Adrenal gland (tissue), 12 donors: Measurements from ENCODE around the gene PCBD2. TPM values are rescaled to one million over a fixed set of nuclear protein-coding genes. Genes with fewer than 3 reads are reported as not detected.
"Not testable (repeated sequence)": the region's sequence is repeated elsewhere in the genome, so short reads cannot be mapped to it uniquely, and the experiment has no call there.

ENCODE experiments used
- DNase-seq, 7 donors: peaks; one replicate each; pipeline ENCODE4 v3.0.0-alpha.2; 2019 to 2020
- H3K27ac ChIP-seq, 5 donors: fragments of 200-600 bp; sonication (generic) in 4 of 5; 1 replicate in 3 of 5; 2 replicates in 2 of 5; pipeline versions ENCODE4 v1.5.1 to v1.8.0; 2016 to 2020; ENCODE audit warnings: mild to moderate bottlenecking in 1 of 5
- H3K27me3 ChIP-seq: fragments of 200-600 bp; 2 replicates; pipeline ENCODE4 v1.8.0; 2021
- H3K36me3 ChIP-seq, 2 donors: fragments of 200-600 bp; replicated peaks in 1 of 2; 1 replicate in 1 of 2; 2 replicates in 1 of 2; pipeline versions ENCODE4 v1.5.1 to v1.8.0; 2018 to 2022
- H3K4me1 ChIP-seq, 2 donors: fragments of 200-600 bp; replicated peaks in 1 of 2; 1 replicate in 1 of 2; 2 replicates in 1 of 2; pipeline versions ENCODE4 v1.5.1 to v1.8.0; 2018 to 2021
- H3K4me3 ChIP-seq, 4 donors: fragments of 200-600 bp; sonication (generic) in 3 of 4; one replicate each; pipeline ENCODE4 v1.5.1; 2016 to 2018
- H3K9me3 ChIP-seq, 3 donors: fragments of 200-600 bp; sonication (generic) in 1 of 3; replicated peaks in 1 of 3; 1 replicate in 2 of 3; 2 replicates in 1 of 3; pipeline versions ENCODE4 v1.5.1 to v1.8.0; 2016 to 2021
- POLR2A ChIP-seq, 2 donors: fragments of 450-650 bp; IDR thresholded peaks; one replicate each; pipeline ENCODE4 v1.6.1; 2017; ENCODE audit warnings: antibody characterized with exemption in 2 of 2, mild to moderate bottlenecking in 2 of 2, moderate library complexity in 1 of 2
- WGBS, 4 donors: extraction: QIAGEN DNeasy Blood & Tissue Kit in 2 of 4; methylation state at CpG; one replicate each; pipeline versions ENCODE4 v1.1.5 to v1.1.7; 2013 to 2017; 5-methylcytosine and 5-hydroxymethylcytosine counted together
- intact Hi-C, 2 donors: fragments of 100-400 bp; cut with DNase I; formaldehyde crosslinking; loops; one replicate each; pipeline versions ENCODE4 v1.14.1 to v1.15.0; 2022 to 2023
- polyA plus RNA-seq, 3 donors: library from polyadenylated mRNA; stranded (reverse); fragments of 200-250 nt in 2 of 3; fragments of 350-450 nt in 1 of 3; fragmentation: Illumina TruSeq in 1 of 3; extraction: RNeasy Lipid Tissue Mini Kit (QIAGEN cat#74804) in 1 of 3; gene quantifications; one replicate each; pipeline ENCODE4 v1.2.3, GENCODE V29; 2013 to 2014
- total RNA-seq, 9 donors: library from RNA; depleted of rRNA in 4 of 9; stranded (reverse); fragments of >200 nt in 4 of 9; fragments of 120-200 nt in 1 of 9; fragmentation: NEBNext Ultra II Directional in 1 of 9; extraction: Animal tissue kit (Norgen Biotek cat#: 25700) in 1 of 9; gene quantifications; one replicate each; pipeline versions ENCODE4 v1.1.0 to v1.2.4, GENCODE V29; 2013 to 2023
- TF ChIP-seq, protein P1 (sequence below), 6 experiments: fragments of 450-650 bp in 4 of 6; fragments of 200-600 bp in 2 of 6; sonication (generic) in 1 of 6; IDR thresholded peaks; 1 replicate in 5 of 6; 2 replicates in 1 of 6; pipeline versions ENCODE4 v1.5.1 to v1.8.0; 2016 to 2021; ENCODE audit warnings: antibody characterized with exemption in 6 of 6, mild to moderate bottlenecking in 2 of 6, moderate library complexity in 1 of 6
- donor health status: healthy with polysubstance abuse.
- donor health status: Bipolar disorder and iron deficiency.
- donor health status: DM: yes; HTN: yes; CAD: no.
- donor health status: DM: no; HTN: no; CAD: no.
- donor health status: DM: no; HTN: no; CAD: no.
- donor health status: DM: yes; HTN: yes; CAD: no.

Gene PCBD2
- total and polyA plus RNA-seq, 12 donors, result 3.9 to 19.5 (median 12.7) TPM

DNA sequence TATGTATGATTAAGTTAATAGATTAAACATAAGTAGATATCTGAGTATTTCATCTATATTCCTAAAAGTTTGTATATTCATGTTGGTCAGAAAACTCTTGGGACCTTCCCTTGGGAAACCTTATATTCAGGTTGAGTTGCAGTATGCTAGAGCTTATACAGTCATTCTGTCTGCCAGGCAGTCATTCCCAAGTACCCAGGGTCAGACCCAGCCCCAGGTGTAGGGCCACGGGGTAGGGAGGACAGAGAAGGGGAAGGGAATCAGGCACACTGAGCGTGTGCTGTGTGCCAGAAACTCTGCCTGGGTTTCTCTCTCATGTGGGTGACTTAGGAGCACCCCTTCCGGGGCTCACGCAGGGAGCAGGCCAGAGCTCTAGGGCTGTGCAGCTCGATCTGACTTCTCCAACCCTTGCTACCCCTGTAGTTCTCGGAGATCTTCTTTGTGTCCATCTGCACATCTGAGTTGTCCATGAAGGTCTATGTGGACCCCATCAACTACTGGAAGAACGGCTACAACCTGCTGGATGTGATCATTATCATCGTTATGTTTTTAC lies 91.0 kb downstream of the PCBD2 start:
- Histone ChIP-seq H3K4me1 (no peaks in the 10 kb centered on the region), H3K27ac (no peak overlapping the region), H3K36me3 (no peaks in the 10 kb centered on the region), H3K4me3 (no peak overlapping the region), H3K27me3 (no peaks in the 10 kb centered on the region), H3K9me3 (no peaks in the 10 kb centered on the region)
- no peak for DNase-seq
- TF ChIP-seq POLR2A (IDR thresholded peaks at IDR 0.05), result no peak
- TF ChIP-seq, protein P1, sequence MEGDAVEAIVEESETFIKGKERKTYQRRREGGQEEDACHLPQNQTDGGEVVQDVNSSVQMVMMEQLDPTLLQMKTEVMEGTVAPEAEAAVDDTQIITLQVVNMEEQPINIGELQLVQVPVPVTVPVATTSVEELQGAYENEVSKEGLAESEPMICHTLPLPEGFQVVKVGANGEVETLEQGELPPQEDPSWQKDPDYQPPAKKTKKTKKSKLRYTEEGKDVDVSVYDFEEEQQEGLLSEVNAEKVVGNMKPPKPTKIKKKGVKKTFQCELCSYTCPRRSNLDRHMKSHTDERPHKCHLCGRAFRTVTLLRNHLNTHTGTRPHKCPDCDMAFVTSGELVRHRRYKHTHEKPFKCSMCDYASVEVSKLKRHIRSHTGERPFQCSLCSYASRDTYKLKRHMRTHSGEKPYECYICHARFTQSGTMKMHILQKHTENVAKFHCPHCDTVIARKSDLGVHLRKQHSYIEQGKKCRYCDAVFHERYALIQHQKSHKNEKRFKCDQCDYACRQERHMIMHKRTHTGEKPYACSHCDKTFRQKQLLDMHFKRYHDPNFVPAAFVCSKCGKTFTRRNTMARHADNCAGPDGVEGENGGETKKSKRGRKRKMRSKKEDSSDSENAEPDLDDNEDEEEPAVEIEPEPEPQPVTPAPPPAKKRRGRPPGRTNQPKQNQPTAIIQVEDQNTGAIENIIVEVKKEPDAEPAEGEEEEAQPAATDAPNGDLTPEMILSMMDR (IDR thresholded peaks at IDR 0.05), result no peak
- WGBS, 4 donors, result 86 to 89% (median 88%) methylated on average over 8 of the region's 8 CpGs
- intact Hi-C loops, result no loop called here

DNA sequence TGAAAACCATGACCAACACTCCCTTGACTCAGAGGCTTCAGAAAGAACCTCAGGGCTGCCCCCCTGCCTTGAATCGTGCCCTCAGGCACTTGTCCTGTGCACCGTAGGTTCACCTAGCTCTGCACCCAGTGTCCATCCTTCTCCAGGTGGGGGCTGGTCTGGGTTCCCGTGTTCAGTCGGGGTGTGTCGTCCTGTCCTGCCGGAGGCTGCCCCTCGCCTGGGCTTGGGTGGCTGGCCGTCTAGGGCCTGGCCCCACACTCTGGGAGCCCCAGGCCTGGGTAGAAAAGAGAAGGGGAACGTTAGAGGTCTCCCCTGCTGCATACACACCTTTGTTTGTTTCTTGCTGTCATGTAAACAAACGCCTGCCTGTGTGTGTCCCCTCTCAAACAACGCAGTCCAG lies 92.1 kb downstream of the PCBD2 start:
- no peak for DNase-seq
- TF ChIP-seq POLR2A (IDR thresholded peaks at IDR 0.05), result no peak
- TF ChIP-seq, protein P1 (IDR thresholded peaks at IDR 0.05), result no peak
- Histone ChIP-seq H3K36me3 (no peaks in the 10 kb centered on the region), H3K27ac (no peak overlapping the region), H3K27me3 (no peaks in the 10 kb centered on the region), H3K9me3 (no peaks in the 10 kb centered on the region), H3K4me1 (no peaks in the 10 kb centered on the region), H3K4me3 (no peak overlapping the region)
- intact Hi-C loops, result no loop called here
- 70 to 87% (median 84%) methylated on average over 5 to 11 of the region's 11 CpGs for WGBS, 4 donors

DNA sequence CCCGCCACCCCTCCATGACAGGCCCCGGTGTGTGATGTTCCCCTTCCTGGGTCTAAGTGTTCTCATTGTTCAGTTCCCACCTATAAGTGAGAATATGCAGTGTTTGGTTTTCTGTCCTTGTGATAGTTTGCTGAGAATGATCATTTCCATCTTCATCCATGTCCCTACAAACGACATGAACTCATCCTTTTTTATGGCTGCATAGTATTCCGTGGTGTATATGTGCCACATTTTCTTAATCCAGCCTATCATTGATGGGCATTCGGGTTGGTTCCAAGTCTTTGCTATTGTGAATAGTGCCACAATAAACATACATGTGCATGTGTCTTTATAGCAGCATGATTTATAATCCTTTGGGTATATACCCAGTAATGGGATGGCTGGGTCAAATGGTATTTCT lies 93.1 kb downstream of the PCBD2 start:
- 90 to 95% (median 93%) methylated on average over 5 of the region's 5 CpGs for WGBS, 4 donors
- H3K36me3 ChIP-seq, H3K4me3 ChIP-seq, intact Hi-C loops, DNase-seq, H3K9me3 ChIP-seq, H3K4me1 ChIP-seq, H3K27me3 ChIP-seq, H3K27ac ChIP-seq: not testable (repeated sequence)

DNA sequence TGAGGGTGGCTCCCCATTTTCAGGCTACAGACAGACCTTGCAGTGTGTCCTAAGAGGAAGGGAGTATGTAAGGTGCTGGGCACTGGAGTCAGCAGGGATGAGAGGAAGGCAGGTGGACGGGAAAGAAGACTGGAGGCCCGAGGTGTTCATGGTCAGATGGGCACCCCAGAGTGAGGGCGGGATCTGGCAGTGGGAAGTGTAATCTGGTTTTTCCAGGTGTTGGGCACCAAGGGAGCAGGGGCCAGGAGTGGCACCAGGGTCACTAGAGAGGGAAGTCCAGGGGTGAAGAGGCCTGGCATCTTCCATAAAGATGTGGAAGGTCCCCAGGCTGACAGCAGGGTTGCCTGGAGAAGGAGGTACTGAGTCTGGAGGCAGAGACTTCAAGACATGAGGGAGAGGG lies 99.4 kb downstream of the PCBD2 start:
- no peaks in the 10 kb centered on the region for H3K27me3 ChIP-seq
- H3K36me3 ChIP-seq, result no peaks in the 10 kb centered on the region
- intact Hi-C loops, result no loop called here
- TF ChIP-seq, protein P1 (IDR thresholded peaks at IDR 0.05), result no peak
- no peak for TF ChIP-seq POLR2A (IDR thresholded peaks at IDR 0.05)
- no peaks in the 10 kb centered on the region for H3K4me1 ChIP-seq
- H3K27ac ChIP-seq, result no peak overlapping the region
- WGBS, 4 donors, result 78 to 93% (median 82%) methylated on average over 3 of the region's 3 CpGs
- no peak for DNase-seq
- H3K4me3 ChIP-seq, result no peak overlapping the region
- H3K9me3 ChIP-seq, result no peaks in the 10 kb centered on the region

DNA sequence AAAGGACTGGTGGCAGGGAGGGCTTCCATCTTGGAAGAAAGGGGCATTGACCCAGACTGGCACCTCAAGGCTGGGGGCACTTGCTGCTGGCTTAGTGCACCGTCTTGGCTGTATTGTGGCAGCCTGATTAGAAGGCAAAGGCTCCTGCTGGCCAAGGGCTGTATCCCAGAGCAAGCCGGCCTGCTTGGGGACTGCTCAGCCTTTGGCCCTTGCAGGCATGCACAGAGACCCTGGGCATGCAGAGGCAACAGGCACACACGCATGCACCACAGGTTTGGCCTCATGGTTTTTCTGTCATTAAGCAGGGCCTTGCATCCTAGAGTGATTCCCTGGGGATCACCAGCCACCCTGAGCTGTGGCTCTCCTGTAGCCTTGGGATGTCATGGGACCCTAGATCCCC lies 100.1 kb downstream of the PCBD2 start:
- DNase-seq, result no peak
- H3K27ac ChIP-seq, result no peak overlapping the region

More for the DNA sequence above, 100.1 kb downstream of the PCBD2 start:
- no peak overlapping the region for H3K4me3 ChIP-seq
- H3K9me3 ChIP-seq, result no peaks in the 10 kb centered on the region
- intact Hi-C loops, result no loop called here
- TF ChIP-seq, protein P1 (IDR thresholded peaks at IDR 0.05), result no peak
- no peak for TF ChIP-seq POLR2A (IDR thresholded peaks at IDR 0.05)
- 68 to 96% (median 75%) methylated on average over 2 to 3 of the region's 3 CpGs for WGBS, 4 donors
- no peaks in the 10 kb centered on the region for H3K36me3 ChIP-seq
- no peaks in the 10 kb centered on the region for H3K27me3 ChIP-seq
- H3K4me1 ChIP-seq, result no peaks in the 10 kb centered on the region
